Measurements from ENCODE around the gene LHB. TPM values are rescaled to one million over a fixed set of nuclear protein-coding genes. Genes with fewer than 3 reads are reported as not detected.
A peak's percentile ranks its signal among the peaks of the same experiment; 100 is the strongest.

The LHB gene
- total RNA-seq, 1 experiment from 2014 or later: 1.6 TPM

GRCh38 chr19:48969276-48970138, 47.4 kb downstream of the LHB start:
- Histone ChIP-seq H3F3A (ENCODE audit: insufficient read depth, low read depth) (peaks cover 54% of the 10 kb centered on the region), H3K27me3 (ENCODE audit: insufficient read depth, low read depth) (no peaks in the 10 kb centered on the region), H3K4me2 (no peak overlapping the region), H3K79me2 (ENCODE audit: low read depth) (peaks cover 29% of the 10 kb centered on the region), H3K9me2 (ENCODE audit: insufficient read depth) (no peaks in the 10 kb centered on the region), H3K36me3 (ENCODE audit: low read depth) (peaks cover 25% of the 10 kb centered on the region), H3K4me3 (no peak overlapping the region), H3K4me1 (replicated peaks; ENCODE audit: insufficient read depth) (peaks cover 14% of the 10 kb centered on the region), H3K27ac (no peak overlapping the region), H4K20me1 (ENCODE audit: insufficient read depth) (peaks cover 22% of the 10 kb centered on the region), H2AFZ (no peak overlapping the region), H3K9me3 (ENCODE audit: insufficient read depth, low read depth) (no peaks in the 10 kb centered on the region)
- DNase-seq: peak in 1 of 2 experiments; percentile 79
- ChIA-PET CTCF (interaction anchor here (1.3 kb wide), 1 partner anchor 23 kb away, joined by 11 read pairs; the partner anchor contains the start of genes GYS1 and RUVBL2), POLR2A (ENCODE audit: unreplicated experiment) (no interaction called here)
- BruUV-seq (replicated peaks): no TSS peak
- intact Hi-C loops (cut with micrococcal nuclease; ENCODE audit: unreplicated experiment): loop anchor here (5.0 to 10.0 kb wide), 2 partner anchors 322 to 485 kb away; partner anchors contain the start of gene CA11
- TF ChIP-seq EZH2 (IDR thresholded peaks at IDR 0.05; ENCODE audit: low read depth): no peak
- no peak for TF ChIP-seq CTCF (conservative IDR thresholded peaks at IDR 0.05)

DNA sequence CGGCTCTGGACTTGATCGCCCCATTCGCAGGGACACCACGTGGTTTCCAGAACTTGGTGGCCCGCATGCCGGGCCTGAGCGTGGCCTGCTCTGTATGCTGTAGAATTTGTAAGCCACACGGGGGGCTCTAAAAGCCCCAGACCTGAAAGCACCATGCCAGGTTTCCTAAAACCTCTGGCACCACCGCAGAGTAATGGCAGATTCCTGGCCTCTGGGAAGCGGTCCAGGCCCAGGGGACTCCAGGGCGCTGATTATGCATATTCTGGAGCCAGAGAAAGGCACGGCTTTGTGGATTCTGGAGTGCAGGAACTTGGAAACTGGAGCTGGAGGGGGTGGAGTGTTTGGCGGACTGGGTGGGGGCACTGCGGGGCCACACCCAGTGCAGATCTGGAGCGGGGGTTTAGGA, 48.1 kb downstream of the LHB start:
- CTCF ChIA-PET: no interaction called here
- Histone ChIP-seq H4K20me1 (ENCODE audit: insufficient read depth) (peaks cover 22% of the 10 kb centered on the region), H3K27ac (no peak overlapping the region), H3K4me3 (no peak overlapping the region), H3F3A (ENCODE audit: insufficient read depth, low read depth) (peaks cover 61% of the 10 kb centered on the region), H2AFZ (no peak overlapping the region), H3K9me2 (ENCODE audit: insufficient read depth) (no peaks in the 10 kb centered on the region), H3K4me2 (no peak overlapping the region), H3K36me3 (ENCODE audit: low read depth) (peaks cover 22% of the 10 kb centered on the region), H3K79me2 (ENCODE audit: low read depth) (peaks cover 33% of the 10 kb centered on the region), H3K4me1 (replicated peaks; ENCODE audit: insufficient read depth) (peaks cover 21% of the 10 kb centered on the region), H3K9me3 (ENCODE audit: insufficient read depth, low read depth) (no peaks in the 10 kb centered on the region), H3K27me3 (ENCODE audit: insufficient read depth, low read depth) (no peaks in the 10 kb centered on the region)
- no TSS peak for BruUV-seq (replicated peaks)
- no peak for TF ChIP-seq EZH2 (IDR thresholded peaks at IDR 0.05; ENCODE audit: low read depth)
- TF ChIP-seq CTCF (conservative IDR thresholded peaks at IDR 0.05): no peak
- POLR2A ChIA-PET (ENCODE audit: unreplicated experiment): interaction anchor here (0.7 to 1.0 kb wide), 2 partner anchors 24 to 82 kb away, joined by 3 to 4 read pairs; no protein-coding TSS in a partner anchor
- intact Hi-C loops (cut with micrococcal nuclease; ENCODE audit: unreplicated experiment): loop anchor here (5.0 to 10.0 kb wide), 2 partner anchors 322 to 484 kb away; partner anchors contain the start of gene CA11
- DNase-seq: no peak

GRCh38 chr19:48968179-48968661, 48.7 kb downstream of the LHB start:
- no peaks in the 10 kb centered on the region for H3K9me2 ChIP-seq (ENCODE audit: insufficient read depth)
- POLR2A ChIA-PET (ENCODE audit: unreplicated experiment): interaction anchor here (0.6 to 1.0 kb wide), 5 partner anchors 11 to 81 kb away, joined by 3 to 5 read pairs (median 3); partner anchors contain the start of gene RUVBL2
- H4K20me1 ChIP-seq (ENCODE audit: insufficient read depth): peaks cover 22% of the 10 kb centered on the region
- peak overlapping the region; percentile 37; the same call in 1 of the 2 replicates for H3K27ac ChIP-seq
- BruUV-seq (replicated peaks): no TSS peak
- DNase-seq: no peak
- H3K9me3 ChIP-seq (ENCODE audit: insufficient read depth, low read depth): no peaks in the 10 kb centered on the region
- peaks cover 33% of the 10 kb centered on the region for H3K79me2 ChIP-seq (ENCODE audit: low read depth)
- no peak overlapping the region for H2AFZ ChIP-seq
- CTCF ChIA-PET: no interaction called here
- peak overlapping the region; percentile 84; the same call in 1 of the 2 replicates for H3K4me2 ChIP-seq
- peaks cover 27% of the 10 kb centered on the region for H3K4me1 ChIP-seq (replicated peaks; ENCODE audit: insufficient read depth)
- intact Hi-C loops (cut with micrococcal nuclease; ENCODE audit: unreplicated experiment): loop anchor here (5.0 to 10.0 kb wide), 2 partner anchors 321 to 483 kb away; partner anchors contain the start of gene CA11
- no peaks in the 10 kb centered on the region for H3K27me3 ChIP-seq (ENCODE audit: insufficient read depth, low read depth)
- peaks cover 18% of the 10 kb centered on the region for H3K36me3 ChIP-seq (ENCODE audit: low read depth)
- peaks cover 67% of the 10 kb centered on the region for H3F3A ChIP-seq (ENCODE audit: insufficient read depth, low read depth)
- H3K4me3 ChIP-seq: no peak overlapping the region
- TF ChIP-seq CTCF (conservative IDR thresholded peaks at IDR 0.05): no peak
- no peak for TF ChIP-seq EZH2 (IDR thresholded peaks at IDR 0.05; ENCODE audit: low read depth)

Measured in PC-9 (cell line).